Lower leg skin (tissue), 3 donors: ENCODE results near the gene MAGI3.

ENCODE experiments used
- POLR2A ChIP-seq, 2 donors: fragments of 450-650 bp; IDR thresholded peaks; one replicate each; pipeline ENCODE4 v1.6.1; 2016 to 2017; ENCODE audit warnings: antibody characterized with exemption in 2 of 2, mild to moderate bottlenecking in 1 of 2, moderate library complexity in 1 of 2
- TF ChIP-seq, protein P1 (sequence below), 3 donors: fragments of 450-650 bp; IDR thresholded peaks; one replicate each; pipeline ENCODE4 v1.5.1; 2016; ENCODE audit warnings: antibody characterized with exemption in 3 of 3, mild to moderate bottlenecking in 3 of 3, moderate library complexity in 2 of 3

DNA sequence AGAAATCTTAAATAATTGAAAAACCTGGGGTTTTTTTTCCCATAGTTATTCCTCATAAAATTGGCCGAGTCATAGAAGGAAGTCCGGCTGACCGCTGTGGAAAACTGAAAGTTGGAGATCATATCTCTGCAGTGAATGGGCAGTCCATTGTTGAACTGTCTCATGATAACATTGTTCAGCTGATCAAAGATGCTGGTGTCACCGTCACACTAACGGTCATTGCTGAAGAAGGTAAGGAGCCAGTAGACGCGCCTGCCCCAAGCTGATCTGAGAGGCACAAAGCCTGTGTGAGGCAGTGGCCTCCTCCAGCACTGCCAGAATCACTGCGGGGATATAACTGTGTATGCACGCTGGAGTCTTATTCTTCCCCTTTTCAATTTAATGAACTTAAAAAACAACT, 268.7 kb downstream of the MAGI3 start:
- TF ChIP-seq POLR2A (IDR thresholded peaks at IDR 0.05), result no peak
- TF ChIP-seq, protein P1, sequence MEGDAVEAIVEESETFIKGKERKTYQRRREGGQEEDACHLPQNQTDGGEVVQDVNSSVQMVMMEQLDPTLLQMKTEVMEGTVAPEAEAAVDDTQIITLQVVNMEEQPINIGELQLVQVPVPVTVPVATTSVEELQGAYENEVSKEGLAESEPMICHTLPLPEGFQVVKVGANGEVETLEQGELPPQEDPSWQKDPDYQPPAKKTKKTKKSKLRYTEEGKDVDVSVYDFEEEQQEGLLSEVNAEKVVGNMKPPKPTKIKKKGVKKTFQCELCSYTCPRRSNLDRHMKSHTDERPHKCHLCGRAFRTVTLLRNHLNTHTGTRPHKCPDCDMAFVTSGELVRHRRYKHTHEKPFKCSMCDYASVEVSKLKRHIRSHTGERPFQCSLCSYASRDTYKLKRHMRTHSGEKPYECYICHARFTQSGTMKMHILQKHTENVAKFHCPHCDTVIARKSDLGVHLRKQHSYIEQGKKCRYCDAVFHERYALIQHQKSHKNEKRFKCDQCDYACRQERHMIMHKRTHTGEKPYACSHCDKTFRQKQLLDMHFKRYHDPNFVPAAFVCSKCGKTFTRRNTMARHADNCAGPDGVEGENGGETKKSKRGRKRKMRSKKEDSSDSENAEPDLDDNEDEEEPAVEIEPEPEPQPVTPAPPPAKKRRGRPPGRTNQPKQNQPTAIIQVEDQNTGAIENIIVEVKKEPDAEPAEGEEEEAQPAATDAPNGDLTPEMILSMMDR (IDR thresholded peaks at IDR 0.05), result no peak
